Measurements from ENCODE around the gene NECTIN1. TPM values are rescaled to one million over a fixed set of nuclear protein-coding genes. Genes with fewer than 3 reads are reported as not detected.
A peak's percentile ranks its signal among the peaks of the same experiment; 100 is the strongest.

The NECTIN1 gene
- total RNA-seq, 2 experiments from 2014 or later: 5.8 to 14.3 TPM

DNA sequence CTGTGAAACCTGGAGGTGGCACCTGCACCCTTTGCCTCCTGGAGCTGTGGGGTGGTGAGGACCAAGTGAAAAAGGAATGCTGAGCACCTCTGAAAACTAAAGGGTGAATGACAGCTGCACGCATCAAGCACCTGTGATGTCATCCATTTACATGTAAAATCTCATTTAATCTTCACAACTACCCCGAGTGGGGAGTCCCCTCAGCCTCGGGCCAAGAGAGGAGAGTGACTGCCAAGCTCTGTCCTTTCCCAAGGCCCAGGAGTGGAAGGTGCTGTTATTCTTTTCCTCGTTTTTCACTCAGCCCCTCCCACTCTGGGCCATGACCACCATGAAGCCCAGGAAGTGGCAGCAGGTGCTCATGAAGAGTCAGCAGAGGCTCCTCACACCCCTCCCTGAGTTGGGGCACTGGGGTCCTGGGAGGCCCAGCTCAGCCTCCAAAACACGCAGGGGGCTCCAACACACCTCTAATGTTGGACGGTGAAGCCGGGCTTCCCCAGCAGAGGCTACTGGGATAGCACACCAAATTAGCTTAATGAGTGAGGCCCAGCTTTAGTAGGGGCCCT lies 35.7 kb downstream of the NECTIN1 start:
- no TSS peak for BruUV-seq (replicated peaks)
- Histone ChIP-seq H4K20me1 (ENCODE audit: insufficient read depth, low read length) (no peaks in the 10 kb centered on the region), H2AFZ (ENCODE audit: low read length) (peak overlapping the region; percentile 42; the same call in 1 of the 2 replicates), H3K4me2 (ENCODE audit: low read length) (no peak overlapping the region), H3K36me3 (ENCODE audit: insufficient read depth, low read length) (no peaks in the 10 kb centered on the region), H3K4me1 (ENCODE audit: insufficient read depth, low read length, poor library complexity, severe bottlenecking) (peaks cover 16% of the 10 kb centered on the region), H3K79me2 (ENCODE audit: insufficient read depth, low read depth, low read length) (no peaks in the 10 kb centered on the region), H3K9me2 (ENCODE audit: insufficient read depth, low read length) (no peaks in the 10 kb centered on the region), H3K9me3 (ENCODE audit: low read length) (no peaks in the 10 kb centered on the region), H3K4me3 (ENCODE audit: low read depth, low read length, poor library complexity, severe bottlenecking) (no peak overlapping the region), H3K27ac (ENCODE audit: low read depth, low read length, poor library complexity, severe bottlenecking) (no peak overlapping the region)
- POLR2A ChIA-PET: interaction anchor here (0.7 to 2.7 kb wide), 3 partner anchors 11 to 595 kb away, joined by 3 to 10 read pairs (median 7); no protein-coding TSS in a partner anchor
- intact Hi-C loops (cut with micrococcal nuclease; ENCODE audit: unreplicated experiment): no loop called here
- no peak for TF ChIP-seq EZH2phosphoT487 (IDR thresholded peaks at IDR 0.05; ENCODE audit: borderline replicate concordance, low read depth, low read length)
- TF ChIP-seq, protein P1, sequence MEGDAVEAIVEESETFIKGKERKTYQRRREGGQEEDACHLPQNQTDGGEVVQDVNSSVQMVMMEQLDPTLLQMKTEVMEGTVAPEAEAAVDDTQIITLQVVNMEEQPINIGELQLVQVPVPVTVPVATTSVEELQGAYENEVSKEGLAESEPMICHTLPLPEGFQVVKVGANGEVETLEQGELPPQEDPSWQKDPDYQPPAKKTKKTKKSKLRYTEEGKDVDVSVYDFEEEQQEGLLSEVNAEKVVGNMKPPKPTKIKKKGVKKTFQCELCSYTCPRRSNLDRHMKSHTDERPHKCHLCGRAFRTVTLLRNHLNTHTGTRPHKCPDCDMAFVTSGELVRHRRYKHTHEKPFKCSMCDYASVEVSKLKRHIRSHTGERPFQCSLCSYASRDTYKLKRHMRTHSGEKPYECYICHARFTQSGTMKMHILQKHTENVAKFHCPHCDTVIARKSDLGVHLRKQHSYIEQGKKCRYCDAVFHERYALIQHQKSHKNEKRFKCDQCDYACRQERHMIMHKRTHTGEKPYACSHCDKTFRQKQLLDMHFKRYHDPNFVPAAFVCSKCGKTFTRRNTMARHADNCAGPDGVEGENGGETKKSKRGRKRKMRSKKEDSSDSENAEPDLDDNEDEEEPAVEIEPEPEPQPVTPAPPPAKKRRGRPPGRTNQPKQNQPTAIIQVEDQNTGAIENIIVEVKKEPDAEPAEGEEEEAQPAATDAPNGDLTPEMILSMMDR (conservative IDR thresholded peaks at IDR 0.05; ENCODE audit: low read length): no peak
- DNase-seq (ENCODE audit: low spot score): no peak
- CTCF ChIA-PET (ENCODE audit: unreplicated experiment): interaction anchor here (1.0 kb wide), 1 partner anchor 19 kb away, joined by 4 read pairs; no protein-coding TSS in a partner anchor

DNA sequence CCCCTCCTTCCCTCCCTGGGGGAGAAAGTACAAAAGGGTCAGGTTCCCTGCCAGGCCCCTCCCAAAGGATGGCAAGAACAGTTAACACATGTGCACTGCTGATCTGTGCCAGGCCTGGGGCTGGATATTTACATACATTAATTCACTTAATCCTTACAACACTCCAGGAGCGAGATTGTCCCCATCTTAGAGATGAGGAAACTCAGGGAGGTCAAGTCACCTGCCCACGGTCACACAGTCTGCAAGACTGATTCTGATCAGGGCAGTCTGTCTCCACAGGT lies 36.5 kb downstream of the NECTIN1 start:
- CTCF ChIA-PET (ENCODE audit: unreplicated experiment): interaction anchor here (0.6 to 1.0 kb wide), 3 partner anchors 18 to 397 kb away, joined by 3 to 4 read pairs (median 3); no protein-coding TSS in a partner anchor
- POLR2A ChIA-PET: interaction anchor here (0.7 to 2.7 kb wide), 3 partner anchors 12 to 595 kb away, joined by 3 to 10 read pairs (median 7); no protein-coding TSS in a partner anchor

More for the DNA sequence above, 36.5 kb downstream of the NECTIN1 start:
- no peak for DNase-seq (ENCODE audit: low spot score)
- Histone ChIP-seq H4K20me1 (ENCODE audit: insufficient read depth, low read length) (no peaks in the 10 kb centered on the region), H3K27ac (ENCODE audit: low read depth, low read length, poor library complexity, severe bottlenecking) (no peak overlapping the region), H3K9me2 (ENCODE audit: insufficient read depth, low read length) (no peaks in the 10 kb centered on the region), H3K36me3 (ENCODE audit: insufficient read depth, low read length) (no peaks in the 10 kb centered on the region), H3K9me3 (ENCODE audit: low read length) (no peaks in the 10 kb centered on the region), H3K79me2 (ENCODE audit: insufficient read depth, low read depth, low read length) (no peaks in the 10 kb centered on the region), H3K4me3 (ENCODE audit: low read depth, low read length, poor library complexity, severe bottlenecking) (no peak overlapping the region), H3K4me1 (ENCODE audit: insufficient read depth, low read length, poor library complexity, severe bottlenecking) (peaks cover 16% of the 10 kb centered on the region), H2AFZ (ENCODE audit: low read length) (no peak overlapping the region), H3K4me2 (ENCODE audit: low read length) (no peak overlapping the region)
- no TSS peak for BruUV-seq (replicated peaks)
- TF ChIP-seq, protein P1 (conservative IDR thresholded peaks at IDR 0.05; ENCODE audit: low read length): no peak
- TF ChIP-seq EZH2phosphoT487 (IDR thresholded peaks at IDR 0.05; ENCODE audit: borderline replicate concordance, low read depth, low read length): no peak
- intact Hi-C loops (cut with micrococcal nuclease; ENCODE audit: unreplicated experiment): no loop called here

Data from OCI-LY7 (cell line).